Endothelial cell of umbilical vein (primary cell): Measurements from ENCODE around the gene NFATC3. TPM values are rescaled to one million over a fixed set of nuclear protein-coding genes. Genes with fewer than 3 reads are reported as not detected.

ENCODE experiments used
- BruUV-seq: library from RNA; stranded (reverse); fragments of 400-500 nt; replicated peaks from 2 replicates; lab custom pipeline; 2021; lab: Mats Ljungman, UMichigan
- CTCF ChIA-PET: fragments of 300-600, 350-600 bp; sonication (Branson Sonifier 250); formaldehyde crosslinking; loops from one replicate; lab custom pipeline; 2021; ENCODE audit warnings: antibody characterized with exemption, inconsistent platforms; lab: Charles Lee
- POLR2A ChIA-PET: fragments of 300-600, 350-600 bp; sonication (Branson Sonifier 250); formaldehyde crosslinking; loops from one replicate; lab custom pipeline; 2021; ENCODE audit warnings: antibody characterized with exemption, inconsistent platforms; lab: Charles Lee
- DNase-seq: peaks from one replicate; pipeline ENCODE4 v3.0.0-alpha.2; 2011; ENCODE audit warnings: low read depth, low spot score
- FAIRE-seq: peaks from 2 replicates; lab custom pipeline; 2011; peaks lifted over from hg19 to GRCh38; lab: Jason Lieb, UNC
- H2AFZ ChIP-seq: 2 replicates; pipeline ENCODE4 v1.6.0; 2012; ENCODE audit warnings: low read depth, low read length, control low read depth, inconsistent platforms
- H3K27ac ChIP-seq: 2 replicates; pipeline ENCODE4 v1.5.1; 2011; ENCODE audit warnings: low read depth, mild to moderate bottlenecking, control low read depth, low read length, moderate library complexity; ENCODE audit not compliant: insufficient read depth
- H3K27me3 ChIP-seq, 2 experiments: 2 replicates each; pipeline versions ENCODE4 v1.6.0 to v1.6.1; 2011; ENCODE audit warnings: low read length in 2 of 2, mixed read lengths in 1 of 2; ENCODE audit not compliant: control insufficient read depth in 2 of 2, insufficient read depth in 2 of 2
- H3K36me3 ChIP-seq, 2 experiments: 2 replicates in 1 of 2; 3 replicates in 1 of 2; pipeline ENCODE4 v1.5.1; 2011; ENCODE audit warnings: low read length in 2 of 2, mild to moderate bottlenecking in 1 of 2, moderate library complexity in 1 of 2; ENCODE audit not compliant: control insufficient read depth in 2 of 2, insufficient read depth in 2 of 2; ENCODE audit errors: extremely low read depth in 1 of 2
- H3K4me1 ChIP-seq: 3 replicates; pipeline ENCODE4 v1.5.1; 2011; ENCODE audit warnings: mild to moderate bottlenecking, low read length; ENCODE audit not compliant: control insufficient read depth, insufficient read depth; ENCODE audit errors: extremely low read depth
- H3K4me2 ChIP-seq: 2 replicates; pipeline ENCODE4 v1.6.1; 2011; ENCODE audit warnings: low read length, control low read depth, mixed read lengths; ENCODE audit not compliant: insufficient read depth
- H3K4me3 ChIP-seq, 3 experiments: fragments of 200-600 bp in 1 of 3; sonication (generic), shearing (Covaris generic) in 1 of 3; replicated peaks in 1 of 3; 2 replicates each; pipeline ENCODE4 v1.5.1; 2011 to 2016; ENCODE audit warnings: control low read depth in 3 of 3, low read length in 3 of 3, mild to moderate bottlenecking in 2 of 3, inconsistent platforms in 1 of 3, low read depth in 1 of 3, moderate library complexity in 1 of 3; ENCODE audit not compliant: insufficient read depth in 1 of 3
- H3K79me2 ChIP-seq: 2 replicates; pipeline ENCODE4 v1.6.0; 2012; ENCODE audit warnings: low read length, inconsistent platforms; ENCODE audit not compliant: control insufficient read depth, insufficient read depth
- H3K9ac ChIP-seq: replicated peaks from 2 replicates; pipeline ENCODE3; 2011; ENCODE audit warnings: low read length, control low read depth; ENCODE audit not compliant: insufficient read depth; ENCODE audit errors: extremely low read depth
- H3K9me1 ChIP-seq: replicated peaks from 3 replicates; pipeline ENCODE4 v1.6.0; 2011; ENCODE audit warnings: mild to moderate bottlenecking, low read length; ENCODE audit not compliant: control insufficient read depth, insufficient read depth; ENCODE audit errors: extremely low read depth
- H3K9me3 ChIP-seq: replicated peaks from 2 replicates; pipeline ENCODE4 v1.5.1; 2012; ENCODE audit warnings: low read length, inconsistent platforms; ENCODE audit not compliant: control insufficient read depth, insufficient read depth
- H4K20me1 ChIP-seq: replicated peaks from 2 replicates; pipeline ENCODE3; 2011; ENCODE audit warnings: mild to moderate bottlenecking, low read length; ENCODE audit not compliant: control insufficient read depth, insufficient read depth; ENCODE audit errors: extremely low read depth
- CTCF ChIP-seq, 2 donors: IDR thresholded peaks; 1 replicate in 1 of 2; 2 replicates in 1 of 2; pipeline ENCODE4 v1.5.1; 2011; ENCODE audit warnings: low read length in 2 of 2, mild to moderate bottlenecking in 2 of 2, moderate library complexity in 2 of 2, control low read depth in 1 of 2, inconsistent platforms in 1 of 2, low read depth in 1 of 2; ENCODE audit not compliant: insufficient read depth in 1 of 2; ENCODE audit errors: extremely low read depth in 1 of 2
- EZH2 ChIP-seq: IDR thresholded peaks from 2 replicates; pipeline ENCODE4 v1.6.1; 2012; ENCODE audit warnings: borderline replicate concordance, low read depth, mild to moderate bottlenecking, moderate library complexity, low read length, inconsistent platforms; ENCODE audit not compliant: severe bottlenecking
- FOS ChIP-seq: IDR thresholded peaks from 2 replicates; pipeline ENCODE4 v1.6.1; 2011; ENCODE audit warnings: mild to moderate bottlenecking, low read length, moderate library complexity, borderline replicate concordance; ENCODE audit not compliant: insufficient read depth
- GATA2 ChIP-seq: IDR thresholded peaks from 2 replicates; pipeline ENCODE4 v1.7.0; 2011; ENCODE audit warnings: low read depth, mild to moderate bottlenecking, moderate library complexity, mixed read lengths, low read length; ENCODE audit not compliant: insufficient read length, insufficient read depth
- JUN ChIP-seq: IDR thresholded peaks from 2 replicates; pipeline ENCODE4 v1.6.1; 2011; ENCODE audit warnings: borderline replicate concordance, low read depth; ENCODE audit not compliant: insufficient read length, insufficient read depth
- MYC ChIP-seq: IDR thresholded peaks from one replicate; pipeline ENCODE4 v1.6.1; 2011; ENCODE audit warnings: mild to moderate bottlenecking, low read depth, low read length
- POLR2A ChIP-seq: IDR thresholded peaks from 2 replicates; pipeline ENCODE4 v1.6.1; 2012; ENCODE audit warnings: low read depth, mild to moderate bottlenecking, control low read depth, low read length
- POLR2AphosphoS5 ChIP-seq: IDR thresholded peaks from 2 replicates; pipeline ENCODE4 v1.6.1; 2012; ENCODE audit warnings: low read depth, mild to moderate bottlenecking, control low read depth, low read length, moderate library complexity; ENCODE audit not compliant: insufficient read depth
- dilution Hi-C: fragments of 300-500 bp; cut with MboI; formaldehyde crosslinking; loops from one replicate; pipeline ENCODE4 v1.15.0; 2019; ENCODE audit warnings: low sequenced_read_pairs; ENCODE audit not compliant: extremely low pct_ligation_motif_present
- intact Hi-C: fragments of 100-400 bp; cut with micrococcal nuclease; formaldehyde crosslinking; loops from one replicate; pipeline ENCODE4 v1.10.0; 2022
- polyA plus RNA-seq, 4 experiments: library from polyadenylated mRNA; depleted of rRNA in 3 of 4; stranded (reverse) in 3 of 4; unstranded in 1 of 4; fragments of >200 nt; gene quantifications; 2 replicates each; pipeline versions ENCODE4 v1.2.1 to v1.2.3, GENCODE V29; 2011 to 2012; ENCODE audit warnings: missing spikeins in 1 of 4
- total RNA-seq: library from RNA; stranded (reverse); gene quantifications from 2 replicates; pipeline ENCODE4 v1.2.3, GENCODE V29; 2021
- TF ChIP-seq, protein P1 (sequence below): IDR thresholded peaks from 2 replicates; pipeline ENCODE4 v1.6.1; 2011; ENCODE audit not compliant: insufficient read depth, insufficient read length

The NFATC3 gene
- total and polyA plus RNA-seq, 2 donors (not counting 3 experiments of a cell fraction or from before 2014, with no cell fraction given), result 15.6 to 33.1 TPM

DNA sequence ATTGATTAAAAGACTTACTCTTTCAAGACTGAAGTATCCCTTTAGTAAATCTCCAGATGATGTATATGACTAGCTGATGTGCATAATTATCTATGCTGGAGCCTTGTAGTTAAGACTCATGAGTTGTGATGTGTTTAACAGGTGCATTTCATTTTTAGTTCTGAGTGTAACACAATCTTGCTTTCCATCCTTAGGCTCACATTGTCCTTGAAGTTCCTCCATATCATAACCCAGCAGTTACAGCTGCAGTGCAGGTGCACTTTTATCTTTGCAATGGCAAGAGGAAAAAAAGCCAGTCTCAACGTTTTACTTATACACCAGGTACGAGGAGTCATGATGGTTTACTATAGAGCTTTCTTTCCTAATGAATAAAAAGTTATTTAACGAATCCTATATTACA, 97.9 kb downstream of the NFATC3 start:
- H3K27me3 ChIP-seq, result no peaks in the 10 kb centered on the region
- H3K27ac ChIP-seq, result no peak overlapping the region
- TF ChIP-seq GATA2 (no peak), CTCF (IDR thresholded peaks at IDR 0.05; ENCODE audit: extremely low read depth in 1 of 2, insufficient read depth in 1 of 2, low read depth in 1 of 2, low read length in 2 of 2) (no peak)
- H3K4me2 ChIP-seq, result no peak overlapping the region
- no peaks in the 10 kb centered on the region for H3K9me1 ChIP-seq
- FAIRE-seq (no peak), DNase-seq (no peak)
- H3K79me2 ChIP-seq, result no peaks in the 10 kb centered on the region
- ChIA-PET CTCF (no interaction called here), POLR2A (no interaction called here)
- no peaks in the 10 kb centered on the region for H3K9me3 ChIP-seq
- intact Hi-C loops (no loop called here), dilution Hi-C loops (no loop called here)
- H4K20me1 ChIP-seq, result no peaks in the 10 kb centered on the region
- no peak overlapping the region for H3K9ac ChIP-seq
- H3K4me3 ChIP-seq, result no peak overlapping the region
- H2AFZ ChIP-seq, result no peak overlapping the region
- BruUV-seq, result no TSS peak
- no peaks in the 10 kb centered on the region for H3K4me1 ChIP-seq
- peaks cover 0 to 7% of the 10 kb centered on the region in 2 experiments for H3K36me3 ChIP-seq

- H3K27me3 ChIP-seq, result no peaks in the 10 kb centered on the region
- DNase-seq (no peak), FAIRE-seq (no peak)
- CTCF ChIA-PET, result interaction anchor here (0.7 to 1.1 kb wide), 5 partner anchors 10 to 93 kb away, joined by 3 to 6 read pairs (median 4); no protein-coding TSS in a partner anchor
- peaks cover 5 to 17% of the 10 kb centered on the region in 2 experiments for H3K36me3 ChIP-seq
- no peak for TF ChIP-seq CTCF (IDR thresholded peaks at IDR 0.05; ENCODE audit: extremely low read depth in 1 of 2, insufficient read depth in 1 of 2, low read depth in 1 of 2, low read length in 2 of 2)
- TF ChIP-seq EZH2, result no peak
- TF ChIP-seq, protein P1, sequence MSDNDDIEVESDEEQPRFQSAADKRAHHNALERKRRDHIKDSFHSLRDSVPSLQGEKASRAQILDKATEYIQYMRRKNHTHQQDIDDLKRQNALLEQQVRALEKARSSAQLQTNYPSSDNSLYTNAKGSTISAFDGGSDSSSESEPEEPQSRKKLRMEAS, result no peak
- TF ChIP-seq POLR2A, result no peak
- no peak for TF ChIP-seq POLR2AphosphoS5
- TF ChIP-seq GATA2, result no peak
- TF ChIP-seq JUN, result no peak
- no peak for TF ChIP-seq MYC
- no peak for TF ChIP-seq FOS
- H3K9me3 ChIP-seq, result no peaks in the 10 kb centered on the region
- H3K4me3 ChIP-seq, result no peak overlapping the region
- no peaks in the 10 kb centered on the region for H3K9me1 ChIP-seq
- H3K9ac ChIP-seq, result no peak overlapping the region
- no peaks in the 10 kb centered on the region for H3K4me1 ChIP-seq
- intact Hi-C loops, result no loop called here
- BruUV-seq, result no TSS peak
- no peak overlapping the region for H3K27ac ChIP-seq
- H4K20me1 ChIP-seq, result no peaks in the 10 kb centered on the region
- POLR2A ChIA-PET, result no interaction called here
- H3K4me2 ChIP-seq, result no peak overlapping the region
- no peak overlapping the region for H2AFZ ChIP-seq
- H3K79me2 ChIP-seq, result no peaks in the 10 kb centered on the region
- dilution Hi-C loops, result no loop called here
Observed at GRCh38 chr16:68186877-68187276, 101.7 kb downstream of the NFATC3 start.
